ENCODE data around the gene NR3C2. TPM values are rescaled to one million over a fixed set of nuclear protein-coding genes. Genes with fewer than 3 reads are reported as not detected.
"Not testable (repeated sequence)": the region's sequence is repeated elsewhere in the genome, so short reads cannot be mapped to it uniquely, and the experiment has no call there.

The NR3C2 gene
- total RNA-seq, 1 experiment from 2014 or later = 1.4 TPM

DNA sequence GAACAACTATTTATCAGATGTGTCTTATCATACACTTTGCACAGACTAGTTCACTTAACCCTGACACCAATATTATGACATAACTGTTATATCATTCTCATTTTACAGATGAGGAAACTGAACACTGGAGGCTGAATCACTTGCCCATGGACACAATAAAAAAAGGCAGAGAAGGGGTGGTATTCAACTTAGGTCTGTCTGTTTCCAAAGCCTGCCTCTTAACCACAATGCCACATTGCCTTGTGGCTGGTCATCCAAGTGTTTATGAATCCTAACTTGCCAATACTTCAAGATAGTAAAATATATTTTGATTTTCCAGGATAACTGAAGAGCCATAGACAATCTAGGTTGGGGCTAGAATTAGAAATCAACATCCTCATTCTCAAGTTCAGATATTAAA, 327.8 kb downstream of the NR3C2 start:
- no peak for DNase-seq (ENCODE audit: low read depth)

DNA sequence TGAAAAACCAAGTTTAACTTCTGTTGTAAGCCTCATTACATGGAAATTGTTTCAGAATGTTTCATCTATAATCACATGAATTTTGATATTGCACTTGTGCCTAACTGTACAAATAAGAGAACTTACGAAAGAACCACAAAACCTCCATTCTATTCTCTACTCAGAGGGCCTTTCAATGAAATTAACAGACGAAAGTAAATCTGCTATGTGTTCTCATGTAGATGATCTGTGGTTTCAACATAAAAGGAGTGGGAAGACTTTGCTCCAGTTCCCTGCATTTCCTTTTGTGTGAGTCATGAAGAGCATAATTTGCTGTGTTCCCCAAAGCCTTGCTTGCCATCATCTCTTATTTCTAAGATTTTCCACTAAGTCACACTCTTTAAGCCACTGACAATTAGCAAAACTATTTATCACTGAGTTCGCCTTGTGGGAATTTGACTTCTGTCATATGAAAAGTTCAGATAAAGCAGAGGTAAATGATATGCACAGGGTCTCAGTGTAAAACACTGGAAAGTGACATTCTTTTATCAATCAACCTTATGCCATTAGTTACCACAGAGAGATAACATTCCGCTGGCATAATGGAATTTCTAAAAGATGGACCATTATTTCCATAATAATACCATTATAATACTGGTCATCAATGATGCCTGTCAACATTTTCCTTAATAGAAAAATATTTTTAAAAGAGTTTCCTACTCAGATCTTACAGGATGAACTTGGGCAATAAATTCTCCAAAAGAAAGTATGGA, 329.8 kb downstream of the NR3C2 start:
- DNase-seq (ENCODE audit: low read depth) = peak; percentile 70

DNA sequence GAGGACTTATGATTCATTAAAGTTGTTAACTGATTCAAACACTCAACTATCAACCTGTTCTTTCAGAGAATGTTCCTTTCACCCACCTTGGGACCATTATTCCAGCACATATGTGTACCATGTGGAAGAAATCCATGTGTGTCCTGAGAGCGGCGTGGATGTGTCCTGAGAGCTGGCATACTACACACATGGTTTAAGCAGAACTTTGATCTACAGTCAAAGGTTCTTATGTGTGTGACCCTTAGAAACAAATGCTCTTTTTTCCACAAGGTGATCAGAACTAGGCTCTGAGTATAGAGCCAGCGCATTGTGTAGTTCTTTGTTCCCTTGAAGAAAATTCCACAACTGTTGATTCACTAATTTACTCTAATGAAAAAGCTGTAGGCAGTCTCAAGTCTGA, 332.0 kb downstream of the NR3C2 start:
- DNase-seq (ENCODE audit: low read depth) = no peak

DNA sequence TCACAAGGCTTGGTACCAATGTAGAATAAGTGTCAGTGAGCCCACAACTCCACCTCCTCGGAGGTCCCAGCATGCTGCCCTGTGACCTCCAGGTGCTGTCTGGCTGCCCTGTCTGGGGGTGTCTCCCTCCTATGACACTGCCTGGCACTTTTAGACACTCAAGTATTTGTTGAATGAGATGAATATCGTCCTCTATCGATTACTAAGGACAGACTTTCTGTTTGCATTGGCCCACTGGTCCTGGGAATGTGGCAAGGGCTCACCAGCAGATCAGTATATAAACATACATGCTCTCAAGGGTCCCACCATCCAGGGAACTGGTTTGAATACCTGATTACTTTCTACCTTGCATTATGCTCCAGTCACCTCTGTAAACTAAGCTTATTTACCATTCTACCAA, 333.0 kb downstream of the NR3C2 start:
- DNase-seq (ENCODE audit: low read depth) = no peak

DNA sequence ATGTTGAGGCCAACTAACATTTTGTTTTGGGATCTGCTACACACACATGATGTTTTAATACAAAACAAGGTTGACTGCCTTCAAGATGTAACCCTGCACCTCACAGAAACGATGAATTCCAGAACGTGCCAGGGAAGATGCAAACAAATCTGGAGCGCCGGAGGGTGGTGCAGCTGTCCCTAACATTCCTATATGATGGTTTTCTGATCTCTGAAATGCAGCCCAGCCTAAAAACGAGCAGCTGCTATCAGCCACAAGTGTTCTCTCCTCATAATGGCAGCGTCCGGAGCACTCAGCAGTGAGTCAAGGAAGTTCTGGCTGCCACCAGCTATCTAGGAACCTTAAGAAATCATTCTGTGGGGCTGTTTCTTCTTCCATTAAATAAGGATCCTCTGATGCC, 333.4 kb downstream of the NR3C2 start:
- DNase-seq (ENCODE audit: low read depth) = no peak

DNA sequence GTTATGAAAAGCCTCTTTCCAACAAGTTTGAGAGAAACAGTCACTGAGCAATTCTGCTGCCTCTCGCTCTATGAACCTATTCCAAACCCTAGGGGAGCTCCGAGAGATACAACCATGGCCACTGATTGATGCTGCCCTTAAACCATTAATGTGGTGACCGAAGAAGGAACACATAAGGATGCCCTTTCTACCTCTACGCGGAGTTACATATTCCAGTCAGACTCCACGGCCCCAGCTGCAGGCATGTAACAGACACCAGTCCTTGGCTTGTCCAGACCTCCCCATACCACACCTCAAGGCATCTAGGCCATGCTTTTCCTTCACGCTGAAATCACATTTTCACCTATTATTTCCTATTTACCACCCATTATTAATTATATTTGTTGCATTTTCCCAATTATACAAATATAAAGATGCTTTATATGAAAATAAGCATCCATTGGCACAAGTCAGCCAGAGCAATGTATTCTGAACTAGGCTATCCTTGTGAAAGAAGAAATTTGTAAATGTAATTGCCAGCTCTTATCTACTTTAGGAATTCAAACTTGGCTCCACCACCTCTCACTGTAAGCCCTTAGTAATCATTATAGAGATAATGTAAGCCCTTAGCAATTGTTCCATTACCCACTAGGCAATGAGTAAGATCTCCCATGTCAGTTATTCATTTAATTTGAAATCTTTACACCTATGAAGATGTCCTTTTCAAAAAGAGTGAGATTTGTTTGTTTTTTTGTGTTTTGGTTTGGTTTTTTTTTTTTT, 338.4 kb downstream of the NR3C2 start:
- no peak for DNase-seq (ENCODE audit: low read depth)

DNA sequence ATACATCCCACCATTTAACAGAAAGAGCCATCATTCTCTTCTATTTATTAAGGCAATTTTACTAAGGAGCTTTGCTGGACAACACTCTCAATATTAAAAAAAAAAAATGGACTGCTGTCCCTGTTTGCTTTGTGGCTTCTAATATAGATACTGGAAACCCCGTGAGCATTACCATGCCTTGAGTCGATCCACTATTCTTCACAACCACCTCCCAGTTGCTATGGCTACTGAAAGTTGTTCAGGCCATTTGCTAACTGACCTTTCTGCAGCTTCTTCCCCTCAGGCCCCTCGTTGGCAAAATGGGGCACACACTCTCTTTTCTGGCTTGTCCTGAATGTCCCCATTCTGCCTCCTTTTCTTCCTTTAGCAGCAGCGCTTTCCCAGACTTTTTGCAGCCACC, 340.4 kb downstream of the NR3C2 start:
- no peak for DNase-seq (ENCODE audit: low read depth)

DNA sequence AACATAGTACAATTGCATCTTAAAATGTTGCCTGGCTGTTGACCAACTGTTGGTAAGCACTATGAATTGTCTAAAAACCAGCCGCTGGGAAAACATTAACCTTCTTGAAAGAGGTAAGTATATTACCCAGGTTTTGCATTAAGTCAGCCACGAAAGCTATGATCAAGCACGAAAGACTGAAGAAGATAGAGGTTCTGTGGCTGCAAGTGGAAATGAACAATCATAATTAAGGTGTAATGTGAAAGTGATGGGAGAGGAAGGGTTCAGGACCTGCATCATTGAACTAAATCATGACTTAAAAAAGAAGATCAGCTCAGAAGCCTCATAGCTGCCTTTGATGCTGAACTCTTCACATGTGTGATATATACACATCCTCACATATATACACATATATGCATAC, 341.0 kb downstream of the NR3C2 start:
- DNase-seq (ENCODE audit: low read depth) = no peak

DNA sequence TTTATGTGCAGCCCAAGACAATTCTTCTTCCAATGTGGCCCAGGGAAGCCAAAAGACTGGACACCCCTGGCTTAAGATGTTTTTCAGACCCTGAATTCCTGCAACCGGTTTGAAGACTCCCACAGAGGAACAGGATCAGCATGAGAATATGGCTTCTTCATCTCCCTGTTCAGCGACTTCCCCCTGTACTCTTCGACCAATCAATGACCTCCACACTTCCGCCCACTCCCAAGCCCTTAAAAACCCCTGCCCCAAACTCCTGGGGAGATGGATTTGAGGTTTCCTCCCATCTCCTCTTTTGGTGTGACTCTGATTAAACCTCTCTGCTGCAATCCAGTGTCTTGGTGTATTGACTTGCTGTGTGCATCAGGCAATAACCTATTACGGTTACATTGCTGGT, 344.4 kb downstream of the NR3C2 start:
- no peak for DNase-seq (ENCODE audit: low read depth)

DNA sequence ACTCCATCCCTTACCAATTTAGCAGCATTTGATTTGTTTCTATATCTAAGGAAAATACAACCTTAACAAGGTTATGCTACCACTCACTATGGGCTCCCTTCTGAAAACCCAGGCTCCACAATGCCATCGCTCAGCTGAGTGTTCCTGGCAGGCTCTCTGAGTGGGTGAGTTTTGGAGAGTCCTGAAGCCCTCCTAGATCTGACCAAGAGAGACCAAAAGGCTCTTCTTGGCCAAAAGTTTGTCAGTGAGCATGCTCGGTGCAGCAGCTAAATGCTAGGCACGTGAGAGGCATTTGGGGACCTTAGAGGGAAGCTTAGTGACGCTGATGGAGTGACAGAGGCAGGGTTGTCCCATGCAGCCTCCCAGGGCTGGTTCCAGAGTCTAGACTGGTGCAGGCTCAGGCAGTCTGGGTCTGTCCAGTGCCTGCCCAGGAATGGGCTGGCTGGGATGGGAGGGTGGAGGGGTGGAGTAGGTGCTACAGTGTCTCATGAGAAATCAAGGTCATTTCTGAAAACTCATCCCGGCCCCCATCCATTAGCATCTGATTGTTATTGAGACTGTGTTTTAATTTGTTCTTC, 346.8 kb downstream of the NR3C2 start:
- no peak for DNase-seq (ENCODE audit: low read depth)

DNA sequence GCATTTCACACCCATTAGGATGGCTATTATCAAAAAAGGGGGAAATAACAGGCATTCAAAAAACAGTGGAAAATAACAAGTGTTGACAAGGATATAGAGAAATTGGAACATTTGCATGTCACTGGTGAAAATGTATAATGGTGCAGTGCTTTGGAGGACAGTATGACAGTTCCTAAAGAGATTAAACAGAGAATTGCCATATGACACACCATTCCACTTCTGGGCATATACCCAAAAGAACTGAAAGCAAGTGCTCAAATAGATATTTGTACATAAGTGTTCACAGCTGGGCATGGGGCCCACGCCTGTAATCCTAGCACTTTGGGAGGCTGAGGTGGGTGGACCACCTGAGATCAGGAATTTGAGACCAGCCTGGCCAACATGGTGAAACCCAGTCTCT, 348.1 kb downstream of the NR3C2 start:
- DNase-seq (ENCODE audit: low read depth) = no peak

DNA sequence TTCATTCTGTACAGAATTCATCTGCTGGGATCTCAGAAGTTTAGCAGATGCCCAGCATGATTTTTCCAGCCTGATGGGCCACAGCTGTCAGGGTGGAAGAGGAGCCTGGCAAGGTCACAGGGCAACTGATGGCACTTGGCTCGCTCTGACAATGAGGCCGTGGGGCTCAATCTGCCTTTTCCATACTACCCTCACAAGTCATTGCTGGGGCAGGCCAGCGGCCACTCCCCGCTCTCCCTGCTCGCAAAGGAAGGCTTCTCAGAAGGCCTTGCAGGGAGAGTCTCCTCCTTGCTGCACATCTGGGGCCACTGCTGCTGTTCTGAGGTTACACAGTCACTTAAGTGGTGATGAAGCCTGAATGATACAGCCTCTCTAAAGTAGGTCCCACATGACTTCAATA, 349.1 kb downstream of the NR3C2 start:
- DNase-seq (ENCODE audit: low read depth) = no peak

DNA sequence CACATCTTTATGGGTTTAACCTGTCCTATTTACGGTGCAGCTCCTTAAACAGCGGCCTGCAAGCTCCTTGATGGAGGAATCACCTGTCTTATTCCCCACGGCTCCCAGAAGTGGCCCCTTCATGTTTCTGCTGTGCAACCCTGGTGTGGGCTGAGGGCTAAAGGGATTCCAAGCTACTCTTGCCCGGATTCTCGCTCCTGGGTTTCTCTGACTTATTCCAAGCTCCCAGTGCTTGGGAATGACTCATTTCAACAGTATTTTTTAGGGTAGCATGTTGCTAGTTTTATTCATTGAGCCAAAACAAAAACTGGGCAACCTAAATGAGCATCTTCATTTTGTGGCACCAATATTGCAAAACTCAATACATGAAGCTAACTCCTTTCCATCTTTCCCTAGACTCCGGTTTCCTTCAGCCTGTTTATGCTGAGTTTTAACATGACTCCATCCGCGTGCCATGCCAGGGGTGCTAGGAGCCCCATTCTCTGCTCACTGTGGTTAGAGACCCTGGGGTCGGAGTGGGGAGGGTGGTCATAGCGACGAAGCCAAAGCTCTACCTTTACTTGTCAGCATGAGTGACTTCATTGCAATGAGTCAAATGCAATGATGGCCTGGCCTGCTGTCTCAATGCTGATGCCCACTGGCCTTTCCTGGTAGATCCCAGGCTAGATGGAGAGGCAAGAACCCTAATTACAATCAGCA, 349.7 kb downstream of the NR3C2 start:
- DNase-seq (ENCODE audit: low read depth) = no peak

DNA sequence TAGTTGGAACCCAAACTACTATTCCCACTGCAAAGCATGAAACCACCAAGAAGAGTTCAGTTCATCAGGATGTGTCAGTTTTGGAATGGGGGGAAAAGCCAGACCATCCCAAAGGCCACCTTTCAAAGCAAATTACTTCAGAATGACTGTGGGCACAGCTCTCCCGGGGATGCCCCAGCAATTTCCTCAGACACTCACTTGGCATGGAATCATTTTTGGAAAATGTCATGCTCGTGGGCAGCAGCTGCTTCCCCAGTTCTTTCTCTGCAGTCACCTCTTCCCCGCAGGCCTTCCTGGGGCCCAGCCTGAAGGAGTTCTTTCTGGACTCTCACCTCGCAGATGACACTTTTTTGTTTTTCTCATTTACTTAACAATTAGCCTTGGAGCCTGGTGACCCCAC, 350.3 kb downstream of the NR3C2 start:
- no peak for DNase-seq (ENCODE audit: low read depth)

DNA sequence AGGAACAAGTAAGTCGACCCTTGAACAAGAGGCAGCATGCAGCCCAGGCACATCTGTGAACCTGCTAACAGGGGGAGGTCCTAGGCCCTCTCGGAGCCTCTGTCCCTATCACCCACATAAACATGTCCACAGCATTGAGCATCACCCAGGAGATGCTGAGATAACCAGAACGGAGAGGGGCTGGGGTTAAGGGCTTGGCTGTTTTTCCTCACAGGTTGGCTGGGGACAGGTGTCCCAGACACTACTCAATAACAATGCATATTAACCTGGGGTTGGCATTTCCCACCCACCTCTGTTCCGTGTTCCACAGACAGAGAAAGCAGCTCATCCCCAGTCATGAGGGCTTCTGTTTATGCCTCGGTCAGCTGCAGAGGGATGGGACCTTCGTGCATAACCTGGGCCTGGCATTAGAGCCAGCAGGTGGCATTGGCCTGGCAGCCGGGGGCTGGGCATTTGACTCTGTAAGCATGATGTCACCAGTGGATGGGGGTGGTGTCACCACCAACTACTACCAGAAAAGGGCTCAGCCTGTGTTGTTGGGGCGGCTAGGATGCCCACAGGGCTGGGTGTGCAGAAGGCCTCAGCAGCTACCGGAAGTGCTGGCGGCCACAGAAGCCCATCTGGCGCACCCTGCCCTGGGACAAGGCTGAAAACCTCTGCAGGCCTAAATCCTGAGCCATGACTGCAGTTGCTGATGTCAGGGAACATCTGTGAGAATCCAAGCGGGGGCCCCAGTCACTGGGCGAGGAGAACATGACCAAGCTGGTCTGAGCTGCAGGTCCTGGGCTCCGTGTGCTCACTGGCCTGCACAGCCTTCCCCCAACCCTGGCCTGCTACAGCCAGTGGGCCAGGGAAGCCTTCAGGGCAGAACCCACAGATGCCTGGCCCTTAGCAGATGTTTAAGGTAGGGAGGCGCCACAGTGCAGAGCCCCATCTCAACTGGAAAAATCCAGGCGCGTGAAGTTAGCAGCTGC, 351.4 kb downstream of the NR3C2 start:
- DNase-seq (ENCODE audit: low read depth) = no peak

DNA sequence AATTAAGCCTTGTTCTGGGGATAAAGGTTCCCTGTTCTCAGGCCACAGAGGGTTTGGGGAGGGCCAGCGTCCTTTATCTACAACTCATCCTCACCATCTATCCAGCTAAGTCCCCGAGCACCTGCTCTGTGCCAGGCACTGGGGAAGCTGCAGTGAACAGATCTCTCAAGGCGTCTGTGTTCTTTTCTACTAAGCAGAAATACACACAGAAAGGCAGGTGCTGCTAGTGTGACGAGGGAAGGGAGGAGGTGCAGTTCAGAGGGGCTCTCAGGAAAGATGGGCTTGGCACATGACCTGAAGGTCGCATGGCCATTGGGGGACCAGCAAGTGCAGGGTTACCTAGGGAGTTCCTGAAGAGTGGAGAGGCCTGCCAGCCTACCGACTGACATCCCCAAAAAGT, 352.2 kb downstream of the NR3C2 start:
- DNase-seq (ENCODE audit: low read depth) = no peak

DNA sequence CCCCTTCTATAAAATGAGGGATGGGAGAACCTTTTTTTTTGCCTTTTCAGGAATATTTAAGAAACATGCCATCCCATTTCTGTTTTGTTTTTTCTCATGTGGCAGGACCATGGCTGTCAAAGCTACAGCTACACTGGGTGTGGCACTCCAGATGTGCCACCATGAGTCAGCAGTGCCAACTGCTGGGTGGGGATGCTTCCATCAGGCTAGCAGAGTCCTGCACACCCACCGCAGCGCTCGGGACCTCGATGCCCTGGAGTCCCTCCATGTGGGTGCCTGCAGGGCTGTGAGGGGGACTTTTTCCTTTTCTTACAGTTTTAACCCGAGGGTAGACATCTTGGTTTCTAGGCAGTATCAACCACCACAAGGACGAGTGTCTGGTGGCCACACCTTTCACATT, 352.6 kb downstream of the NR3C2 start:
- no peak for DNase-seq (ENCODE audit: low read depth)

DNA sequence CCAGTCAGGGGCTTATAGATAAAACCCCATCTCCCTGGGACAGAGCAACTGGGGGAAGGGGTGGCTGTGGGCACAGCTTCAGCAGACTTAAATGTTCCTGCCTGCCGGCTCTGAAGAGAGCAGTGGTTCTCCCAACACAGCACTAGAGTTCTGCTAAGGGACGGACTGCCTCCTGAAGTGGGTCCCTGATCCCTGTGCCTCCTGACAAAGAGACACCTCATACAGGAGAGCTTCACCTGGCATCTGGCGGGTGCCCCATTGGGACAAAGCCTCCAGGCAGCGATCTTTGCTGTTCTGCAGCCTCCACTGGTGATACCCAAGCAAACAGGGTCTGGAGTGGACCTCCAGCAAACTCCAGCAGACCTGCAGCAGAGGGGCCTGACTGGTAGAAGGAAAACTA, 359.1 kb downstream of the NR3C2 start:
- not testable (repeated sequence) for DNase-seq (ENCODE audit: low read depth)

DNA sequence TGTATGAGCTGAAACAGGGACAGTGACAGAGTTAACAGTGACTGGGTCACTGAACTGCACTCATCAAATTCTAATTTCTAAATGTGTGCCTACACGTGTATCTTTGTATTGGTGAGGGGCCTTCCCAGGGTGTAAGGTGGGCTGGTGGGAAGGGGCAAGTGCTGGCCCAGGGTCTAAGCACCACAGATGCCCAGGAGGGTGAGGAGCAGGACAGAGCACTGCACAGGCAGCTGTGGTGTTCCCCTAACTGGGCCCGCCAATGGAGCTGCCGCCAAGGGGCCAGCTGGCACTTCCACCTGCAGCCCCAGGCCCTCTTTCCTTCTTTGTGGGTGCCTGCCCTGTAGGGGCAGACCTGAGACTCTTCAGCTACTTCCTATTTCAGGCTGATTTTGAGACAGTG, 360.5 kb downstream of the NR3C2 start:
- DNase-seq (ENCODE audit: low read depth) = no peak

DNA sequence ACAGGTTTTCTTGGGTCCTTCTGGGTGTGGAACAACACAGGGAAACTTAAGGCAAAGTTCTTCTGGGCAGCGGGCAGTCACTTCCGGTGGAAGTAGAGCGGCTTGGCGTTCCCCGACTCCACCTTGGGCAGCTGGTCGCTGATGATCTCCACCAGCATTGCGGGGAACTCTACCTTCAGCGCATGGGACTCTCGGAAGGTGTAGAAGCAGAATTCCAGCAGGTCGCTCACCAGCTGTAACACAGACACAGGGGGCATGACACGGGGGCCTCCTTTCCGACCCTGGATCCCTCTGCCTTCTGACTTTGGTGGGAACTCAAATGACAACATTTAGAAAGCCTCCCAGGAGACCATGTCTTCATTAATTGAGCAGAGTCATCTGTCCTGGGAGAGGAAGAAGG, 360.9 kb downstream of the NR3C2 start:
- DNase-seq (ENCODE audit: low read depth) = no peak

DNA sequence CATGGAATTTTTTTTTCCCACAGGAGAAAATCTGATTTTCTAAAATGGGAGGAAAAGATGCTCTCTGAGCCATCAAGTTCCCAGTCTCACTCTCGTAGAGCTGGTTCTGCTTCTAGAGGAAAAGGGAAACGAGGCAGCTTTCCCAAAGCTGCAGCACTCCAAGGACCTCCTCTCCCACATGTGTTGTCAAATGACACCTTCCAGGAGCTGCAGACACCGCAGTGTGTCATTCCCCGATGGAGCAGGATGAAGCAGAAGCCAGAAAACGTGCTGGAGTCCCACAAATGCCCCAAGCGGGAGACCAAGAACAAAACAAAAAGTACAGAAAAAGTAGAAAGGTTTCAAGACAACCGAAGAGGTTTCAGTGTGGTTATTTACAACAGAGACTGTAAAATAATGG, 362.3 kb downstream of the NR3C2 start:
- DNase-seq (ENCODE audit: low read depth) = no peak
